Measurements from ENCODE around the gene UTP11.

UTP11 gene

DNA sequence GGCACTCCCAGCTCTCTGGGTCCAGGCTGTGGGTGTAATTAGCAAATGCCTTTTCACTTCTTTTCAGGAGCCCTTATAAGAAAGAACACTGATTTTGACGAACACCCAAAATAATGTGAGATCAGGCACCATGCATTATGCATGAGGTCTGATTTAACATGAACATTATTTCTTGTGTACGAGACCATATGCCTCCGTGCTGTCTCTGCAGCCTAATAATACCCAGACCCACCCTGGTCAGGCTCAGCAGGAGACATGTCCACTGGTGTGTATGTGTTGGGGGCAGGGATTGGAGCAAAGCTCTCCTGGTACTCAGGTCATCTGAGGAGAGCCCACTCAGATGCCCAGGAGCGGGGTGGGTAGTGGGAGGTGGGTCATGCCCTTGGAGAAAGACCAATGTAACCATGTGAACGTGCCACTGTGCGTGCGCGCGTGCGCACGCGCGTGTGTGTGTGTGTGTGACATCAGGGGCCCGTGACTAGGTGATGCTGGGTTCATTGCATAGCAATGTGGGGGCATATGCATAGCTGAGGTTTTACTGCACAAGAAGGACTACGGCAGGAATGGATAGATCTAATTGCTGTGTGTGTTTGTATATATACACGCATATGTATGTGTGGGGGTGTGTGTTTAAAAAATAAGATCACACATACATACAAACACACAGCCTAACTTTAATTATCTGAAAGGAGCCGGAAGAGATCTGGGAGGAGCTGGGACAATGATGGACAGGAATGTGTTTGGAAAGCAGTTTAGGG lies 27.0 kb downstream of the UTP11 start:
- no peak for DNase-seq (ENCODE audit: low read depth, low spot score)
- in situ Hi-C loops (cut with HindIII; ENCODE audit: low sequenced_read_pairs) = no loop called here
- TF ChIP-seq, protein P1, sequence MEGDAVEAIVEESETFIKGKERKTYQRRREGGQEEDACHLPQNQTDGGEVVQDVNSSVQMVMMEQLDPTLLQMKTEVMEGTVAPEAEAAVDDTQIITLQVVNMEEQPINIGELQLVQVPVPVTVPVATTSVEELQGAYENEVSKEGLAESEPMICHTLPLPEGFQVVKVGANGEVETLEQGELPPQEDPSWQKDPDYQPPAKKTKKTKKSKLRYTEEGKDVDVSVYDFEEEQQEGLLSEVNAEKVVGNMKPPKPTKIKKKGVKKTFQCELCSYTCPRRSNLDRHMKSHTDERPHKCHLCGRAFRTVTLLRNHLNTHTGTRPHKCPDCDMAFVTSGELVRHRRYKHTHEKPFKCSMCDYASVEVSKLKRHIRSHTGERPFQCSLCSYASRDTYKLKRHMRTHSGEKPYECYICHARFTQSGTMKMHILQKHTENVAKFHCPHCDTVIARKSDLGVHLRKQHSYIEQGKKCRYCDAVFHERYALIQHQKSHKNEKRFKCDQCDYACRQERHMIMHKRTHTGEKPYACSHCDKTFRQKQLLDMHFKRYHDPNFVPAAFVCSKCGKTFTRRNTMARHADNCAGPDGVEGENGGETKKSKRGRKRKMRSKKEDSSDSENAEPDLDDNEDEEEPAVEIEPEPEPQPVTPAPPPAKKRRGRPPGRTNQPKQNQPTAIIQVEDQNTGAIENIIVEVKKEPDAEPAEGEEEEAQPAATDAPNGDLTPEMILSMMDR (IDR thresholded peaks at IDR 0.05; ENCODE audit: low read depth, low read length) = no peak
- H3K4me3 ChIP-seq (ENCODE audit: low read depth, low read length) = no peak overlapping the region

GRCh38 chr1:38041936-38042834 lies 29.7 kb downstream of the UTP11 start:
- TF ChIP-seq, protein P1 (IDR thresholded peaks at IDR 0.05; ENCODE audit: low read depth, low read length) = no peak
- H3K4me3 ChIP-seq (ENCODE audit: low read depth, low read length) = no peak overlapping the region
- in situ Hi-C loops (cut with HindIII; ENCODE audit: low sequenced_read_pairs) = no loop called here
- DNase-seq (ENCODE audit: low read depth, low spot score) = no peak

GRCh38 chr1:38043036-38043747 lies 30.7 kb downstream of the UTP11 start:
- TF ChIP-seq, protein P1 (IDR thresholded peaks at IDR 0.05; ENCODE audit: low read depth, low read length) = no peak
- H3K4me3 ChIP-seq (ENCODE audit: low read depth, low read length) = no peak overlapping the region
- in situ Hi-C loops (cut with HindIII; ENCODE audit: low sequenced_read_pairs) = no loop called here
- DNase-seq (ENCODE audit: low read depth, low spot score) = no peak

DNA sequence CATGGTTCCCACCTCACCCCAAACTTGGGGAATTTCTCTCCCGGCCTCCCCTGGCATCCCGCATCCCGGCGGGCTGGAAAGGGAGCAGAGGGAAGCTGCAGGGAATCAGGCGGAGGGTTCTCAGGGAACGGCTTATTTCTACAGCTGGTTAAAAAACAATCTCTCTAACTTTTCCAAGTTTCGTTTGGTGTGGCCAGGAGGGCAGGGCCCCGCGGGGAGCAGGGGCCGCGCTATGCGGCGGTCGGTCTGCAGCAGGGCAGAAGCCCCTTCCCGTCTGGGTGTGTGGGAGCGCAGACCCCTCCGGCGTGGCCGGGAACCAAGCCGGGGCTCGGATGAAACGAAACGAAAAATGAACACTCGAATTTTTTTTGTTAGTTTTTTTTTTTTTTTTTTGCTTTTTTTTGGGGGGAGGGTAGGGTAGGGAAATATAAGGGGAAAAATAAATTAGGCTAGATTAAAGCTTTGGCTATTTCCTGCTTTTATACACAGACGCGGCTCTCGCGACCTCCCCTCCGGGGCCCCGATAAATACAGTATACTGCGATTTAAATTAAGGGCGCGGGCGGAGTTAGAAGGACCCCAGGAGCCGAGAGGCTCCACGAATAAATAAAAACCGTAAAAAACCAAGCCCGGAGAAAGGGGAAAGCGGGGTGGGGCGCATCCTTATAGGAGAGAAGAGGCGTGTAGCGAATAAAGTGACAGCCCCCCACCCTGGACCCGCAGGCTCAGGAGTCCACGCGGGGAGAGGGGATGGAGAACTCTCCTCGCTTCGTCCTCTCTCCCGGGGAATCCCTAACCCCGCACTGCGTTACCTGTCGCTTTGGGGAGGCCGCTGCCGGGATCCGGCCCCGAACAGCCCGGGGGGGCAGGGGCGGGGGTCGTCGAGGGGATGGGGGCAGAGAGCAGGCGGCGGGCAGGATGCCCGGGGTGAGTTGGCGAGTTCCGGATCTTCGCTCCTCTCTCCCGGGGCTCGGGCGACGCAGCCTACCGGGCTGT lies 32.0 kb downstream of the UTP11 start:
- H3K4me3 ChIP-seq (ENCODE audit: low read depth, low read length) = peak overlapping the region; percentile 46
- in situ Hi-C loops (cut with HindIII; ENCODE audit: low sequenced_read_pairs) = no loop called here
- no peak for DNase-seq (ENCODE audit: low read depth, low spot score)
- TF ChIP-seq, protein P1 (IDR thresholded peaks at IDR 0.05; ENCODE audit: low read depth, low read length) = no peak

- no peak overlapping the region for H3K4me3 ChIP-seq (ENCODE audit: low read depth, low read length)
- DNase-seq (ENCODE audit: low read depth, low spot score) = peak; percentile 29
- in situ Hi-C loops (cut with HindIII; ENCODE audit: low sequenced_read_pairs) = no loop called here
- TF ChIP-seq, protein P1 (IDR thresholded peaks at IDR 0.05; ENCODE audit: low read depth, low read length) = no peak
These were observed 33.1 kb downstream of the UTP11 start for GRCh38 chr1:38045401-38046332.
